Amniotic epithelial cell (primary cell): ENCODE results near the gene NEDD4L.

Experiments used
- DNase-seq: peaks from one replicate; pipeline ENCODE4 v3.0.0-alpha.2; 2010; ENCODE audit warnings: low read depth

NEDD4L gene

GRCh38 chr18:58418361-58418760 is 374.3 kb downstream of the NEDD4L start:
- DNase-seq, result no peak

- DNase-seq, result no peak
Observed at GRCh38 chr18:58419587-58420199, 375.7 kb downstream of the NEDD4L start.

- DNase-seq, result no peak
Observed at GRCh38 chr18:58426611-58427010, 382.6 kb downstream of the NEDD4L start.

GRCh38 chr18:58427321-58427720 is 383.3 kb downstream of the NEDD4L start:
- no peak for DNase-seq

- no peak for DNase-seq
Observed at GRCh38 chr18:58429442-58429841, 385.4 kb downstream of the NEDD4L start.

- DNase-seq, result no peak
Observed at GRCh38 chr18:58431215-58431614, 387.2 kb downstream of the NEDD4L start.

- no peak for DNase-seq
Observed at GRCh38 chr18:58432050-58432727, 388.2 kb downstream of the NEDD4L start.

- peak; percentile 89 for DNase-seq
Observed at GRCh38 chr18:58435221-58436005, 391.4 kb downstream of the NEDD4L start.

GRCh38 chr18:58438161-58438957 is 394.3 kb downstream of the NEDD4L start:
- DNase-seq, result peak; percentile 62

GRCh38 chr18:58438958-58439300 is 394.9 kb downstream of the NEDD4L start:
- no peak for DNase-seq

GRCh38 chr18:58443671-58444070 is 399.6 kb downstream of the NEDD4L start:
- no peak for DNase-seq

- DNase-seq, result no peak
Observed at GRCh38 chr18:58446391-58447060, 402.5 kb downstream of the NEDD4L start.

- DNase-seq, result peak; percentile 47
Observed at GRCh38 chr18:58447402-58448095, 403.5 kb downstream of the NEDD4L start.

- DNase-seq, result no peak
Observed at GRCh38 chr18:58449464-58449863, 405.4 kb downstream of the NEDD4L start.
